Upper lobe of left lung (tissue), 6 donors: ENCODE data around the gene PTPN6. TPM values are rescaled to one million over a fixed set of nuclear protein-coding genes. Genes with fewer than 3 reads are reported as not detected.

Experiments
- ATAC-seq, 2 donors: fragments of 200-7000 bp; cut with Tn5 transposase; one replicate each; pipeline ENCODE4 v1.9.1; 2022; ENCODE audit warnings: mild to moderate bottlenecking in 2 of 2, moderate library complexity in 2 of 2; ENCODE audit not compliant: low FRiP score in 2 of 2
- DNase-seq, 2 donors: peaks; one replicate each; pipeline ENCODE4 v3.0.0-alpha.2; 2019 to 2020
- H3K27ac ChIP-seq, 4 donors: fragments of 200-600 bp; sonication (generic); one replicate each; pipeline ENCODE4 v1.5.1; 2016 to 2019
- H3K27me3 ChIP-seq, 4 donors: fragments of 200-600 bp; sonication (generic); one replicate each; pipeline ENCODE4 v1.5.1; 2017 to 2019
- H3K36me3 ChIP-seq, 4 donors: fragments of 200-600 bp; sonication (generic); one replicate each; pipeline ENCODE4 v1.5.1; 2016 to 2019
- H3K4me1 ChIP-seq, 4 donors: fragments of 200-600 bp; sonication (generic); one replicate each; pipeline ENCODE4 v1.5.1; 2018 to 2019
- H3K4me3 ChIP-seq, 4 donors: fragments of 200-600 bp; sonication (generic); one replicate each; pipeline ENCODE4 v1.5.1; 2017 to 2019; ENCODE audit warnings: mild to moderate bottlenecking in 2 of 4, moderate library complexity in 1 of 4
- H3K9me3 ChIP-seq, 4 donors: fragments of 200-600 bp; sonication (generic); one replicate each; pipeline ENCODE4 v1.5.1; 2018 to 2019
- CTCF ChIP-seq, 6 experiments: fragments of 450-650 bp in 4 of 6; fragments of 200-600 bp in 2 of 6; sonication (generic) in 2 of 6; IDR thresholded peaks; one replicate each; pipeline ENCODE4 v1.5.1; 2016 to 2019; ENCODE audit warnings: antibody characterized with exemption in 6 of 6
- EP300 ChIP-seq, 4 donors: sonication (generic); formaldehyde crosslinking; IDR thresholded peaks; one replicate each; pipeline ENCODE4 v1.5.1; 2017; ENCODE audit warnings: antibody characterized with exemption in 4 of 4, control low read depth in 2 of 4
- POLR2A ChIP-seq, 4 donors: fragments of 450-650 bp; IDR thresholded peaks; one replicate each; pipeline ENCODE4 v1.5.1; 2016 to 2017; ENCODE audit warnings: antibody characterized with exemption in 4 of 4, mild to moderate bottlenecking in 2 of 4
- POLR2AphosphoS5 ChIP-seq, 2 donors: sonication (generic); formaldehyde crosslinking; IDR thresholded peaks; one replicate each; pipeline ENCODE4 v1.5.1; 2017; ENCODE audit warnings: antibody characterized with exemption in 2 of 2
- WGBS, 2 donors: methylation state at CpG; one replicate each; pipeline ENCODE4 v1.1.5; 2017 to 2018; 5-methylcytosine and 5-hydroxymethylcytosine counted together
- total RNA-seq, 6 donors: library from RNA; depleted of rRNA in 4 of 6; stranded (reverse); fragments of >200 nt in 4 of 6; gene quantifications; one replicate each; pipeline versions ENCODE4 v1.1.0 to v1.2.1, GENCODE V29; 2016 to 2021
- donor health status: DM: no; HTN: no; CAD: no; lungs with moderate emphysema.
- donor health status: DM: no; HTN: yes; CAD: no; lungs with severe emphysema.

The PTPN6 gene
- total RNA-seq: 100 to 1,000 TPM in 4 of 6 donors, 10 to 100 TPM in 2; 56.3 to 215 (median 114) TPM

DNA sequence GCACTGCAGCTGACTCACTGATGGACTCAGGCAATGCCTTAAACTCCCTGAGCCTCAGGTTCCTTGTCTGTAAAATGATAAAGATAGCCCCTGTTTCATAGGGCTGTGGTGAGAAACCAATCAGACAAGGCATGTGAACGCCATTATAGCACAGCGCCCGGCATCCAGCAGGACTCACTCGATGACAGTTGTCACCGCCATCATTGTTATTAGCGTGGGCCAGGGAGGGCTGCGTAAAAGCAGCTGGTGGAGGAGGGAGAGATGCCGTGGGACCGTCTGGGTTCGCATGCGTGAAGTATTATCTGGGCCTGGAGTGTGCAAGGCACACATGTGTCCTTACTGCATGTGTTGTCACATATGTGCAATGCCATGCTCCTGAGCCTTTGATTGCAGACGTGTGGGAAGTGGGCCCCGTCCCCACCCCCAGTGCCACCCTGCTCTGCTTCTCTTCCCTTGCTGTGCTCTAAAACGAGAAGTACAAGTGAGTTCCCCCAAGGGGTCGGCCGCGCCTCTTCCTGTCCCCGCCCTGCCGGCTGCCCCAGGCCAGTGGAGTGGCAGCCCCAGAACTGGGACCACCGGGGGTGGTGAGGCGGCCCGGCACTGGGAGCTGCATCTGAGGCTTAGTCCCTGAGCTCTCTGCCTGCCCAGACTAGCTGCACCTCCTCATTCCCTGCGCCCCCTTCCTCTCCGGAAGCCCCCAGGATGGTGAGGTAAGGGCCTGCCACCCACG lies at the start of gene PTPN6:
Gene PTPN6 (plus strand): TSS at position 546 of the 730 bp plus-strand sequence. CDS start 157 bp downstream, at position 703.
- Histone ChIP-seq H3K4me3 (peak within 1 kb of the TSS; percentile 5 to 54 (median 47)), H3K27me3 (no peaks in the 10 kb centered on the region), H3K36me3 (peaks cover 0 to 13% (median 9%) of the 10 kb centered on the region in 4 donors), H3K9me3 (no peaks in the 10 kb centered on the region), H3K27ac (peak within 1 kb of the TSS; percentile 81 to 97 (median 88)), H3K4me1 (peaks cover 18 to 55% (median 41%) of the 10 kb centered on the region in 4 donors)
- DNase-seq: peak; percentile 82 to 92
- ATAC-seq: peak; percentile 60 to 72
- 64 to 72% methylated on average over 17 to 24 of the region's 25 CpGs for WGBS, 2 donors
- TF ChIP-seq POLR2AphosphoS5 (IDR thresholded peaks at IDR 0.05): peak; percentile 67
- peak in 3 of 4 donors; percentile 36 to 85 (median 45) for TF ChIP-seq POLR2A (IDR thresholded peaks at IDR 0.05)
- no peak for TF ChIP-seq CTCF (IDR thresholded peaks at IDR 0.05)

DNA sequence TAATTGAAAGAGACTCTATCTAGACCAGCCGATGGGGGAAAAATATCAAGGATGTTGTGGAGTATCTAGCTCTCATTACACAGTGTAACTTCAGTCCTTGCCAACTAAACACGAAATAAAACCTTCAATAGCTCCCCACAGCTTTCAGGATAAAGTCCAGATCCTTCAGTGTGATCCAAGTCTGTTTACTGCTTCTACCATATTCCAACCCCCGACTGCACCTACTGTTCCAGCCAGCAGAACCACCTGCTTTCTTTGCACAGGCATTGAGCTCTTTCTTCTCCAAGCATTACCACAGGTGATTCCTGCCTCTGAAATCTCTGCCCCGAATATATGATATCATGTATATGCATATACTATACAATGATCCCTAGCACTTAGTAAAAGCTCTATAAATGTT lies 48.7 kb upstream of the PTPN6 start:
- TF ChIP-seq EP300 (IDR thresholded peaks at IDR 0.05): no peak
- TF ChIP-seq POLR2AphosphoS5 (IDR thresholded peaks at IDR 0.05): no peak
- TF ChIP-seq POLR2A (IDR thresholded peaks at IDR 0.05): no peak
- no peak for TF ChIP-seq CTCF (IDR thresholded peaks at IDR 0.05)
- H3K27me3 ChIP-seq: no peaks in the 10 kb centered on the region
- H3K4me1 ChIP-seq: peaks cover 15 to 27% (median 20%) of the 10 kb centered on the region in 4 donors
- no peaks in the 10 kb centered on the region for H3K9me3 ChIP-seq
- H3K36me3 ChIP-seq: peaks cover 0 to 4% (median 0%) of the 10 kb centered on the region in 4 donors
- 72 to 85% methylated on average over 4 of the region's 4 CpGs for WGBS, 2 donors
- H3K4me3 ChIP-seq: no peak overlapping the region
- H3K27ac ChIP-seq: no peak overlapping the region
- DNase-seq: no peak
- no peak for ATAC-seq

DNA sequence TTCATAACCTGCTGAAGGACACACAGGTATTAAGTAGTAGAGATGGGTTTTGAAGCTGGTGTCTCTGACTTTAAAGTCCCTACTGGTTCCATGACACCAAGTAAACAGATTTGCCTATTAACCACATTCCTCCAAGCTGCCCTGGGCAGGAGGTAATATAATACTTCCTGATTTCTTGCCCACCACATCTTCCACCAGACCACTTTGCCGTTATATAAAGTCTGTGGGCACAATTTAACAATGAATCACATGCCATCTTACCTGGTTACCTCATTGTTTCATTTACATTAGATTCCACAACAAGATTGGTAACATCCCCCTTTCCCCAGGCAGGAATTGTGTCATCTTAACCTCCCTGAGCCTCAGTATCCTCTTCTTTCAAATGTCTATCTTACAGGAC lies 47.4 kb upstream of the PTPN6 start:
- no peak for ATAC-seq
- WGBS, 2 donors: 52 to 65% methylated on average over 1 of the region's 1 CpG
- Histone ChIP-seq H3K4me3 (no peak overlapping the region), H3K9me3 (no peaks in the 10 kb centered on the region), H3K36me3 (peaks cover 0 to 4% (median 0%) of the 10 kb centered on the region in 4 donors), H3K27ac (peak overlapping the region in 1 of 4 donors; percentile 87), H3K27me3 (no peaks in the 10 kb centered on the region), H3K4me1 (peaks cover 15 to 27% (median 20%) of the 10 kb centered on the region in 4 donors)
- no peak for DNase-seq
- TF ChIP-seq CTCF (IDR thresholded peaks at IDR 0.05) (no peak), POLR2A (IDR thresholded peaks at IDR 0.05) (no peak)

DNA sequence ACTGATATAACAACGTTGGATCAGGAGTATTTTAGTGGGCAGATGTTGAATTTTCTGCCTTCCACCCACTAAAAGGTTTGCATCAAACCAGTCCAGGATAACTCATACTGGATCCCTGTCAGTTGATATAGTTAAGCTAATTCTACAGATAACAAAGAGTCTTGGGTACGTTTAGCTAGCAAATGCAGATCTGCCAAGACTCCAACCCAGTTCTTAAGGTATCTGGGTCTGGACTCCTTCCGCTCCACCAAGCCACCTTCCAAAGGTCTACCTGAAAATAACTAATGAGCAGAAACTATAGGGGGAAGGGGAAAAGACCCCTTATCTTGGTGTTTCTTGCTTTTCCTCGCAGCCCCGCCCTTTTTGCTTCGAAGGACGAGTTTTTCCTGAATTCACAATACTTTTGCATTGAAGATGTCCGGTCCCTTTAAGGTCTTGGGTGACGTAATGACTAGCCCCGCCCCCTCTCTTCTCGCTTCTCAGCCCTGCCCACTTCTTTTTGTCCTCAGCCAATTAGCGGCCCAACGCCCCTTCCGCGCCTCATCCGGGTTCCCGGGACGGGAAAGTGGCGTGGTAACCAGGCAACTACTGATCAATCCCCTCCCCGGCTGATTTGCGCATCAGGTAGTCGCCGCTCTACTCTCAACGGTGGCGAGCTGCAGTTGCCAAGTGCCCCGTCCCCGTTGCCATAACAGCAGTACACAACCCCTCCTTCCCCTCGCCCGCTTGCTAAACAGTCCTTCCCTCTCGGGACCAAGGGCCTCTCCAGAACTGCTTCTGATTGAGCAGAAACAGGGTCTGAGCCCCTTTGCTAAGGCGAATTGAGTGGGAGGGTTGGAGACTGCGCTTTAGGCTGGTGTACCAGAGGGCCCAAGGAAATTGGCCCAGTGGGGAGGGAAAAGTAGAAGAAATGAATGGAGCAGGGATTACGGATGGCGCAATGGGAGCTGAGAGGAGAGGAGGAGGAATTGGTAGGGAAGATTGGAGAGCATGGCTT lies 46.6 kb upstream of the PTPN6 start, which contains the start of gene LRRC23:
Gene LRRC23 (plus strand): TSS at position 543 of the 997 bp plus-strand sequence. CDS start 812 bp downstream, outside the sequence.
- DNase-seq (peak; percentile 95 to 98), ATAC-seq (peak; percentile 96 to 98)
- Histone ChIP-seq H3K9me3 (no peaks in the 10 kb centered on the region), H3K27me3 (no peaks in the 10 kb centered on the region), H3K27ac (peak within 1 kb of the TSS; percentile 68 to 89 (median 83)), H3K36me3 (peaks cover 0 to 4% (median 0%) of the 10 kb centered on the region in 4 donors), H3K4me1 (peaks cover 11 to 19% (median 18%) of the 10 kb centered on the region in 4 donors), H3K4me3 (peak within 1 kb of the TSS; percentile 43 to 65 (median 58))
- TF ChIP-seq POLR2AphosphoS5 (IDR thresholded peaks at IDR 0.05) (peak; percentile 79 to 84), CTCF (IDR thresholded peaks at IDR 0.05) (peak in 1 of 6 experiments; percentile 5), POLR2A (IDR thresholded peaks at IDR 0.05) (peak in 3 of 4 donors; percentile 38 to 70 (median 45)), EP300 (IDR thresholded peaks at IDR 0.05) (no peak)
- 5 to 6% methylated on average over 34 of the region's 34 CpGs for WGBS, 2 donors
